Parathyroid adenoma (tissue), 2 donors: ENCODE results near the gene SBF2.

ENCODE experiments used
- H2AFZ ChIP-seq: fragments of 300-600 bp; sonication (generic); one replicate; pipeline ENCODE4 v1.7.0; 2017; ENCODE audit warnings: antibody characterized with exemption, mild to moderate bottlenecking
- H3K27ac ChIP-seq: fragments of 300-600 bp; sonication (generic); one replicate; pipeline ENCODE4 v1.7.0; 2017
- H3K27me3 ChIP-seq: fragments of 300-600 bp; sonication (generic); one replicate; pipeline ENCODE4 v1.7.0; 2017; ENCODE audit warnings: low read length; ENCODE audit not compliant: control insufficient read depth, insufficient read depth
- H3K36me3 ChIP-seq: fragments of 300-600 bp; sonication (generic); one replicate; pipeline ENCODE4 v1.7.0; 2017; ENCODE audit warnings: low read length; ENCODE audit not compliant: control insufficient read depth, insufficient read depth
- H3K4me1 ChIP-seq: fragments of 300-600 bp; sonication (generic); one replicate; pipeline ENCODE4 v1.7.0; 2017; ENCODE audit warnings: control low read depth
- H3K4me2 ChIP-seq: fragments of 300-600 bp; sonication (generic); one replicate; pipeline ENCODE4 v1.7.0; 2017; ENCODE audit warnings: low read length
- H3K4me3 ChIP-seq: fragments of 300-600 bp; sonication (generic); one replicate; pipeline ENCODE4 v1.7.0; 2017; ENCODE audit warnings: low read depth, low read length
- H3K79me2 ChIP-seq: fragments of 300-600 bp; sonication (generic); one replicate; pipeline ENCODE4 v1.7.0; 2017; ENCODE audit warnings: control low read depth
- H3K9ac ChIP-seq: fragments of 300-600 bp; sonication (generic); one replicate; pipeline ENCODE4 v1.7.0; 2017; ENCODE audit warnings: mild to moderate bottlenecking
- H3K9me3 ChIP-seq: fragments of 300-600 bp; sonication (generic); one replicate; pipeline ENCODE4 v1.7.0; 2017; ENCODE audit warnings: low read length; ENCODE audit not compliant: control insufficient read depth
- CTCF ChIP-seq: fragments of 300-600 bp; sonication (generic); IDR thresholded peaks from one replicate; pipeline ENCODE4 v1.7.0; 2017; ENCODE audit warnings: antibody characterized with exemption, mild to moderate bottlenecking
- donor health status: primary hyperparathyroidism.

The SBF2 gene

GRCh38 chr11:9733212-9733611 is 560.8 kb downstream of the SBF2 start:
- Histone ChIP-seq H3K9me3 (no peaks in the 10 kb centered on the region), H3K4me2 (no peak overlapping the region), H3K36me3 (no peaks in the 10 kb centered on the region), H3K4me3 (no peak overlapping the region), H3K9ac (no peak overlapping the region), H3K27me3 (no peaks in the 10 kb centered on the region), H3K4me1 (no peaks in the 10 kb centered on the region), H2AFZ (no peak overlapping the region), H3K27ac (no peak overlapping the region), H3K79me2 (no peaks in the 10 kb centered on the region)
- TF ChIP-seq CTCF, result no peak

- H3K79me2 ChIP-seq, result no peaks in the 10 kb centered on the region
- H3K27me3 ChIP-seq, result no peaks in the 10 kb centered on the region
- no peak for TF ChIP-seq CTCF
- no peak overlapping the region for H3K4me3 ChIP-seq
- H3K9ac ChIP-seq, result no peak overlapping the region
- H3K27ac ChIP-seq, result no peak overlapping the region
- no peaks in the 10 kb centered on the region for H3K4me1 ChIP-seq
- no peak overlapping the region for H2AFZ ChIP-seq
- H3K9me3 ChIP-seq, result no peaks in the 10 kb centered on the region
- H3K4me2 ChIP-seq, result no peak overlapping the region
- no peaks in the 10 kb centered on the region for H3K36me3 ChIP-seq
Measured at GRCh38 chr11:9732453-9732852, 561.6 kb downstream of the SBF2 start.

- Histone ChIP-seq H3K4me1 (no peaks in the 10 kb centered on the region), H3K27me3 (no peaks in the 10 kb centered on the region), H3K9me3 (no peaks in the 10 kb centered on the region), H3K4me3 (no peak overlapping the region), H3K9ac (no peak overlapping the region), H3K36me3 (no peaks in the 10 kb centered on the region), H2AFZ (no peak overlapping the region), H3K4me2 (no peak overlapping the region), H3K27ac (no peak overlapping the region), H3K79me2 (no peaks in the 10 kb centered on the region)
- TF ChIP-seq CTCF, result no peak
Measured at GRCh38 chr11:9731256-9731655, 562.8 kb downstream of the SBF2 start.
